K562 (cell line): ENCODE results near the gene RAB43. TPM values are rescaled to one million over a fixed set of nuclear protein-coding genes. Genes with fewer than 3 reads are reported as not detected.
A peak's percentile ranks its signal among the peaks of the same experiment; 100 is the strongest.

Experiments
- CREB1 ChIP-seq, 2 experiments: sonication (generic) in 1 of 2; formaldehyde crosslinking in 1 of 2; IDR thresholded peaks; 2 replicates each; pipeline versions ENCODE4 v1.6.1 to v1.8.0; 2012 to 2022; ENCODE audit warnings: inconsistent platforms in 1 of 2, mild to moderate bottlenecking in 1 of 2, missing genetic modification reagents in 1 of 2, moderate library complexity in 1 of 2
- HDAC2 ChIP-seq: fragments of 450-650 bp; IDR thresholded peaks from 2 replicates; pipeline ENCODE4 v1.6.1; 2016; ENCODE audit warnings: mild to moderate bottlenecking
- KDM2B ChIP-seq: fragments of 250-450 bp; sonication (Bioruptor Pico); IDR thresholded peaks from 2 replicates; pipeline ENCODE4 v1.8.0; 2021; ENCODE audit warnings: mild to moderate bottlenecking, moderate library complexity
- MTF1 ChIP-seq: fragments of 250-450 bp; sonication (Bioruptor Pico); IDR thresholded peaks from 2 replicates; pipeline ENCODE4 v1.9.0; 2021; ENCODE audit warnings: moderate library complexity, mild to moderate bottlenecking, inconsistent platforms, borderline replicate concordance
- SP1 ChIP-seq: sonication (generic); formaldehyde crosslinking; IDR thresholded peaks from 2 replicates; pipeline ENCODE4 v1.8.1; 2022; ENCODE audit warnings: mild to moderate bottlenecking, missing genetic modification reagents
- ZNF76 ChIP-seq: fragments of 250-450 bp; sonication (Bioruptor Pico); IDR thresholded peaks from 2 replicates; pipeline ENCODE4 v1.4.0; 2020; ENCODE audit warnings: mild to moderate bottlenecking, moderate library complexity, borderline replicate concordance
- polyA plus RNA-seq, 8 experiments: library from polyadenylated mRNA; depleted of rRNA in 4 of 8; stranded (reverse) in 5 of 8; unstranded in 3 of 8; fragments of >200 nt; fragmentation: Nextera tagmentation in 2 of 8; fragmentation: Illumina TruSeq in 1 of 8; extraction: Ambion mirVana in 2 of 8; extraction: Trizol in 1 of 8; gene quantifications; 2 replicates each; pipeline versions ENCODE4 v1.2.1 to v1.2.3, GENCODE V29; 2011 to 2014; ENCODE audit warnings: inconsistent platforms in 1 of 8, missing spikeins in 1 of 8
- total RNA-seq, 7 experiments: library from RNA; depleted of rRNA in 6 of 7; stranded (reverse); fragments of >200 nt in 6 of 7; fragmentation: Illumina TruSeq in 2 of 7; extraction: Trizol in 2 of 7; gene quantifications; 2 replicates each; pipeline versions ENCODE4 v1.2.1 to v1.2.3, GENCODE V29; 2011 to 2021; ENCODE audit warnings: low replicate concordance in 1 of 7
- TF ChIP-seq, protein P1 (sequence below): fragments of 450-650 bp; IDR thresholded peaks from 2 replicates; pipeline ENCODE4 v1.6.1; 2016; ENCODE audit warnings: mild to moderate bottlenecking
- TF ChIP-seq, protein P2 (sequence below): fragments of 450-650 bp; IDR thresholded peaks from 2 replicates; pipeline ENCODE4 v1.6.1; 2016; ENCODE audit warnings: mild to moderate bottlenecking, moderate library complexity
- TF ChIP-seq, protein P3 (sequence below), 2 experiments: fragments of 450-650 bp in 1 of 2; sonication (generic) in 1 of 2; formaldehyde crosslinking in 1 of 2; IDR thresholded peaks in 1 of 2; conservative IDR thresholded peaks in 1 of 2; 2 replicates each; pipeline versions ENCODE4 v1.6.1 to v1.8.1; 2016 to 2023; ENCODE audit warnings: mild to moderate bottlenecking in 2 of 2, moderate library complexity in 2 of 2, inconsistent platforms in 1 of 2, missing genetic modification reagents in 1 of 2

The RAB43 gene
- total and polyA plus RNA-seq, 9 of the 15 experiments (the other 6 are each of a cell fraction or from before 2014, with no cell fraction given), result 0.04 to 6.8 (median 1.7) TPM; not detected in 2

DNA sequence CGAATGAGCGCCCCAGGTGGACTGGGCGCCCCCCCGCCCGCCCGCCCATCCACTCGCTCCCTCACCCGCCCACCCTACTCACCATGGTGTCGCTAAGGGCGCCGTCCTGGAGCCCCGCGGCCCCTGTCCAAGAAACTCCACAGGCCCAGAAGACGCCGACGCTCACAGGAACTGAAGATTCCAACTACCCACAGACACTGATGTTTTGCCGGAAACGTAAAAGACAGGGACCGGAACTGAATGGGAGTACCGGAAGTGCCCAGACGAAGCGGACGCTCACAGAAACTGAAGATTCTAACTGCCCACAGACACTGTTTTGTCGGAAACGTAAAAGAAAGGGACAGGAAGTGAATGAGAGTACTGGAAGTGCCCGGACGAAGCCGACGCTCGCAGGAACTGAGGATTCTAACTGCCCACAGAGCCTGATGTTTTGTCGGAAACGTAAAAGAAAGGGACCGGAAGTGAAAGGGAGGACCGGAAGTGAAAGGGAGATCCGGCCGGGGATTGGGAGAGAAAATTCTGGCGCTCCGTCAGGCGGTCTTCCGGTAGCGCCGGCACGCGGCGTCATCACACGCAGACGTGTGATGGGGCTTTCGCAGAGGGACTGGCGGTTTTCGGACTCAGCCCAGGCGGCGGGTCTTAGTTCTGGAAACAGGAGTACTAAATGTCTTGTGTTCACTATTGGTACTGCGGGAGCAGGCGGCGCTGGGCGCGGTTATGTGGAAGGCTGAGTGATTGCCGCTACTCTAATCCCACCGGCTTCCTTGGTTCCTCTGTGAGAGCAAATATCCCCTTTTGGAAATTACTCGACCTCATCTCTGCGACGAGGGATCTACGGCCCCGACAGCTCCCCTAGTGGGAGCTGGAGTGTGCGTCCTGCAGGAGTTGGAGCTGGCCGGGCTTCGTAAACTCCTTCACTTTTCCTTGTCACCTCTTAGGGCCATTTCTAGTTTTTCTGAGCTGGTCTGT, 39.6 kb upstream of the RAB43 start, which contains the start of gene ISY1 (continued):
- TF ChIP-seq SP1 (CRISPR knock-in tag) (peak; percentile 73), ZNF76 (CRISPR knock-in tag) (peak; percentile 20; the same call in 1 of the 2 replicates), MTF1 (CRISPR knock-in tag) (no peak), KDM2B (CRISPR knock-in tag) (no peak), HDAC2 (peak; percentile 83), CREB1 (IDR thresholded peaks at IDR 0.05) (peak; percentile 95), CREB1 (CRISPR knock-in tag; IDR thresholded peaks at IDR 0.05) (peak; percentile 86)
- TF ChIP-seq, protein P1, sequence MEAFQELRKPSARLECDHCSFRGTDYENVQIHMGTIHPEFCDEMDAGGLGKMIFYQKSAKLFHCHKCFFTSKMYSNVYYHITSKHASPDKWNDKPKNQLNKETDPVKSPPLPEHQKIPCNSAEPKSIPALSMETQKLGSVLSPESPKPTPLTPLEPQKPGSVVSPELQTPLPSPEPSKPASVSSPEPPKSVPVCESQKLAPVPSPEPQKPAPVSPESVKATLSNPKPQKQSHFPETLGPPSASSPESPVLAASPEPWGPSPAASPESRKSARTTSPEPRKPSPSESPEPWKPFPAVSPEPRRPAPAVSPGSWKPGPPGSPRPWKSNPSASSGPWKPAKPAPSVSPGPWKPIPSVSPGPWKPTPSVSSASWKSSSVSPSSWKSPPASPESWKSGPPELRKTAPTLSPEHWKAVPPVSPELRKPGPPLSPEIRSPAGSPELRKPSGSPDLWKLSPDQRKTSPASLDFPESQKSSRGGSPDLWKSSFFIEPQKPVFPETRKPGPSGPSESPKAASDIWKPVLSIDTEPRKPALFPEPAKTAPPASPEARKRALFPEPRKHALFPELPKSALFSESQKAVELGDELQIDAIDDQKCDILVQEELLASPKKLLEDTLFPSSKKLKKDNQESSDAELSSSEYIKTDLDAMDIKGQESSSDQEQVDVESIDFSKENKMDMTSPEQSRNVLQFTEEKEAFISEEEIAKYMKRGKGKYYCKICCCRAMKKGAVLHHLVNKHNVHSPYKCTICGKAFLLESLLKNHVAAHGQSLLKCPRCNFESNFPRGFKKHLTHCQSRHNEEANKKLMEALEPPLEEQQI, result 0 out of 2 replicates have a peak, but pooled peaks have one; percentile 12
- TF ChIP-seq, protein P2, sequence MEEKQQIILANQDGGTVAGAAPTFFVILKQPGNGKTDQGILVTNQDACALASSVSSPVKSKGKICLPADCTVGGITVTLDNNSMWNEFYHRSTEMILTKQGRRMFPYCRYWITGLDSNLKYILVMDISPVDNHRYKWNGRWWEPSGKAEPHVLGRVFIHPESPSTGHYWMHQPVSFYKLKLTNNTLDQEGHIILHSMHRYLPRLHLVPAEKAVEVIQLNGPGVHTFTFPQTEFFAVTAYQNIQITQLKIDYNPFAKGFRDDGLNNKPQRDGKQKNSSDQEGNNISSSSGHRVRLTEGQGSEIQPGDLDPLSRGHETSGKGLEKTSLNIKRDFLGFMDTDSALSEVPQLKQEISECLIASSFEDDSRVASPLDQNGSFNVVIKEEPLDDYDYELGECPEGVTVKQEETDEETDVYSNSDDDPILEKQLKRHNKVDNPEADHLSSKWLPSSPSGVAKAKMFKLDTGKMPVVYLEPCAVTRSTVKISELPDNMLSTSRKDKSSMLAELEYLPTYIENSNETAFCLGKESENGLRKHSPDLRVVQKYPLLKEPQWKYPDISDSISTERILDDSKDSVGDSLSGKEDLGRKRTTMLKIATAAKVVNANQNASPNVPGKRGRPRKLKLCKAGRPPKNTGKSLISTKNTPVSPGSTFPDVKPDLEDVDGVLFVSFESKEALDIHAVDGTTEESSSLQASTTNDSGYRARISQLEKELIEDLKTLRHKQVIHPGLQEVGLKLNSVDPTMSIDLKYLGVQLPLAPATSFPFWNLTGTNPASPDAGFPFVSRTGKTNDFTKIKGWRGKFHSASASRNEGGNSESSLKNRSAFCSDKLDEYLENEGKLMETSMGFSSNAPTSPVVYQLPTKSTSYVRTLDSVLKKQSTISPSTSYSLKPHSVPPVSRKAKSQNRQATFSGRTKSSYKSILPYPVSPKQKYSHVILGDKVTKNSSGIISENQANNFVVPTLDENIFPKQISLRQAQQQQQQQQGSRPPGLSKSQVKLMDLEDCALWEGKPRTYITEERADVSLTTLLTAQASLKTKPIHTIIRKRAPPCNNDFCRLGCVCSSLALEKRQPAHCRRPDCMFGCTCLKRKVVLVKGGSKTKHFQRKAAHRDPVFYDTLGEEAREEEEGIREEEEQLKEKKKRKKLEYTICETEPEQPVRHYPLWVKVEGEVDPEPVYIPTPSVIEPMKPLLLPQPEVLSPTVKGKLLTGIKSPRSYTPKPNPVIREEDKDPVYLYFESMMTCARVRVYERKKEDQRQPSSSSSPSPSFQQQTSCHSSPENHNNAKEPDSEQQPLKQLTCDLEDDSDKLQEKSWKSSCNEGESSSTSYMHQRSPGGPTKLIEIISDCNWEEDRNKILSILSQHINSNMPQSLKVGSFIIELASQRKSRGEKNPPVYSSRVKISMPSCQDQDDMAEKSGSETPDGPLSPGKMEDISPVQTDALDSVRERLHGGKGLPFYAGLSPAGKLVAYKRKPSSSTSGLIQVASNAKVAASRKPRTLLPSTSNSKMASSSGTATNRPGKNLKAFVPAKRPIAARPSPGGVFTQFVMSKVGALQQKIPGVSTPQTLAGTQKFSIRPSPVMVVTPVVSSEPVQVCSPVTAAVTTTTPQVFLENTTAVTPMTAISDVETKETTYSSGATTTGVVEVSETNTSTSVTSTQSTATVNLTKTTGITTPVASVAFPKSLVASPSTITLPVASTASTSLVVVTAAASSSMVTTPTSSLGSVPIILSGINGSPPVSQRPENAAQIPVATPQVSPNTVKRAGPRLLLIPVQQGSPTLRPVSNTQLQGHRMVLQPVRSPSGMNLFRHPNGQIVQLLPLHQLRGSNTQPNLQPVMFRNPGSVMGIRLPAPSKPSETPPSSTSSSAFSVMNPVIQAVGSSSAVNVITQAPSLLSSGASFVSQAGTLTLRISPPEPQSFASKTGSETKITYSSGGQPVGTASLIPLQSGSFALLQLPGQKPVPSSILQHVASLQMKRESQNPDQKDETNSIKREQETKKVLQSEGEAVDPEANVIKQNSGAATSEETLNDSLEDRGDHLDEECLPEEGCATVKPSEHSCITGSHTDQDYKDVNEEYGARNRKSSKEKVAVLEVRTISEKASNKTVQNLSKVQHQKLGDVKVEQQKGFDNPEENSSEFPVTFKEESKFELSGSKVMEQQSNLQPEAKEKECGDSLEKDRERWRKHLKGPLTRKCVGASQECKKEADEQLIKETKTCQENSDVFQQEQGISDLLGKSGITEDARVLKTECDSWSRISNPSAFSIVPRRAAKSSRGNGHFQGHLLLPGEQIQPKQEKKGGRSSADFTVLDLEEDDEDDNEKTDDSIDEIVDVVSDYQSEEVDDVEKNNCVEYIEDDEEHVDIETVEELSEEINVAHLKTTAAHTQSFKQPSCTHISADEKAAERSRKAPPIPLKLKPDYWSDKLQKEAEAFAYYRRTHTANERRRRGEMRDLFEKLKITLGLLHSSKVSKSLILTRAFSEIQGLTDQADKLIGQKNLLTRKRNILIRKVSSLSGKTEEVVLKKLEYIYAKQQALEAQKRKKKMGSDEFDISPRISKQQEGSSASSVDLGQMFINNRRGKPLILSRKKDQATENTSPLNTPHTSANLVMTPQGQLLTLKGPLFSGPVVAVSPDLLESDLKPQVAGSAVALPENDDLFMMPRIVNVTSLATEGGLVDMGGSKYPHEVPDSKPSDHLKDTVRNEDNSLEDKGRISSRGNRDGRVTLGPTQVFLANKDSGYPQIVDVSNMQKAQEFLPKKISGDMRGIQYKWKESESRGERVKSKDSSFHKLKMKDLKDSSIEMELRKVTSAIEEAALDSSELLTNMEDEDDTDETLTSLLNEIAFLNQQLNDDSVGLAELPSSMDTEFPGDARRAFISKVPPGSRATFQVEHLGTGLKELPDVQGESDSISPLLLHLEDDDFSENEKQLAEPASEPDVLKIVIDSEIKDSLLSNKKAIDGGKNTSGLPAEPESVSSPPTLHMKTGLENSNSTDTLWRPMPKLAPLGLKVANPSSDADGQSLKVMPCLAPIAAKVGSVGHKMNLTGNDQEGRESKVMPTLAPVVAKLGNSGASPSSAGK, result no peak; the same call in 1 of the 2 replicates
- TF ChIP-seq, protein P3, sequence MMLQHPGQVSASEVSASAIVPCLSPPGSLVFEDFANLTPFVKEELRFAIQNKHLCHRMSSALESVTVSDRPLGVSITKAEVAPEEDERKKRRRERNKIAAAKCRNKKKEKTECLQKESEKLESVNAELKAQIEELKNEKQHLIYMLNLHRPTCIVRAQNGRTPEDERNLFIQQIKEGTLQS (IDR thresholded peaks at IDR 0.05), result 0 out of 2 replicates have a peak, but pooled peaks have one; percentile 23
- TF ChIP-seq, protein P3 (CRISPR knock-in tag; conservative IDR thresholded peaks at IDR 0.05), result 0 out of 2 replicates have a peak, but pooled peaks have one; percentile 37
